GM21515 (cell line): ENCODE data around the gene BOLL.
"Not testable (repeated sequence)": the region's sequence is repeated elsewhere in the genome, so short reads cannot be mapped to it uniquely, and the experiment has no call there.

Experiments
- ATAC-seq: cut with Tn5 transposase; IDR thresholded peaks from one replicate; pipeline ENCODE4 v1.9.1; 2021; ENCODE audit not compliant: unreplicated experiment

Gene BOLL

GRCh38 chr2:197798187-197798586 lies 13.1 kb upstream of the BOLL start:
- no peak for ATAC-seq

- ATAC-seq: no peak
Observed at GRCh38 chr2:197795277-197795676, 10.2 kb upstream of the BOLL start.

DNA sequence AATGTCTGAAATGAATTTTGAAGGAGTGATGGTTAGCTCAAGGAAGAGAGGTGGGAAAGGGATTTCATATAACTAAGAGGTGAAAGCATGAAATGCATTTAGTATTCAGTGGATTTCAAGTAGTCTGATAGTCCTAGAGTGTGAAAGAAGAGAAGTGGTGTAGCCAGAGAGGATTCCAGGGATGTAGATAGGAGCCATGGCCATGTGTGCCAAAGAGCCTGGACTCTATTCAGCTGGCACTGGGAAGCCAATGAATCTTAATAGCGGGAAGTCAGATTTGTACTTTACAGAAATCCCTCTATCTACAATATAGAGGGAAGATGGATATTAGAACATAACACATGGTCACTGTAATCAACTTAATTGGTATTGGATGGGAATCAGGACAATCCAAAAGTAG lies 8.3 kb upstream of the BOLL start:
- no peak for ATAC-seq

DNA sequence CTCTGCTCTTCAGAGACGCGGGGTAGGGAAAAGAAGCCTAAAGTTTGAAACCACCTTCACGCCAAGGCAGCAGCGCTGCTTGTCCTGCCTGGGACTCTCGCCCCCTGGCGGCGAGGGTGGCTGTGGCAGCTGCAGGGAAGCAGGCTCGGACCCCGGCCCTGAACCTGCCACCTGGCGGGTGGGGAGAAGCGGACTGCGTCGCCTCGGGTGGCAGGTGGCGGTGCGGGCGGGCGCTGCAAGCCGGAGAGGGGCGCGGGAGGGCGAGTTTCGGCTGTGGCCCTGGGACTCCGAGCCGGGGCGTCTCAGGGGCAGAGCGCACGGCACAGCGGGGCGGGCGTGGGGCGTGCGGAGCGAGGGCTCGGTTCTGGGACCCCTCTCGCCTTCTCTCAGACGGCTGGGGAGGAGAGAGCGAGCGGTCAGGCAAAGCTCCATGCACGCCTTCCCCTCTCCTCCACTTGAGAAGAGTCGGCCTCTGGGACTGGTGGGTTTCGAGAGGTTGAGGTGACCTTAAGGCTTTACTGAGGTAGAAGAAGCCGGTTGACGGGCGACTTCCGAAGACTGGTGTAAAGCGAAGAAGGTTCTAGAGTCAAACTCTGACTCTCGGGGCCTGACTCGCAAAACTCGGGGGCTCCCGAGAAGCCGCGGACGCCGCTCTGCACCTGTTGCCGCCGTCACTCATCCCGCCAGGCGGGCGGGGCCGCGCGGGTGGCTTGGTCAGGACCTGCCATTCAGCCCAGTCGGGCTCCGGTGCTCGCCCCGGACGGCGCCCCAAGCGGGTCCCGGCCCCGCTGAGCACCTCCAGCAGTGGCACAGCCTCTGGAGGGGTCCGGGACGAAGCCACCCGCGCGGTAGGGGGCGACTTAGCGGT lies 1.1 kb upstream of the BOLL start:
- no peak for ATAC-seq

DNA sequence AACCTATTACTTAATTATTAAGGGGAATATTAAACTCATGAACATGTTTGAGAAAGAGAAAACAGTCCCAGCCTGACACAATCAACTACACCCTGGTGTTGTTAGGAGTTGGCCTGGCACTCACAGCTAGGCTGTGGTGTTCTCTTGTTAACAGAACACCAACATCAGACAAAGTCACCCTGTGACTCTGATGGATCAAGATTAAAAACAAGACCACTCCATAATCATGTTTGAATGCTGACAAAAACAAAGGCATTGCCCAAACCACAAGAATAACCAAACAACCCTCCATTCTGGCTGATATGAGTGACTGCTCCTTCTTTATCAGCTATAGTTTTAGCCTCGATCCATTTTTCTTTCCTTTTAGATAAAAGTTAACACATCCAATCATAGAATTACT lies 3.0 kb downstream of the BOLL start:
- no peak for ATAC-seq

- ATAC-seq: no peak
Observed at GRCh38 chr2:197779261-197779660, 5.9 kb downstream of the BOLL start.

DNA sequence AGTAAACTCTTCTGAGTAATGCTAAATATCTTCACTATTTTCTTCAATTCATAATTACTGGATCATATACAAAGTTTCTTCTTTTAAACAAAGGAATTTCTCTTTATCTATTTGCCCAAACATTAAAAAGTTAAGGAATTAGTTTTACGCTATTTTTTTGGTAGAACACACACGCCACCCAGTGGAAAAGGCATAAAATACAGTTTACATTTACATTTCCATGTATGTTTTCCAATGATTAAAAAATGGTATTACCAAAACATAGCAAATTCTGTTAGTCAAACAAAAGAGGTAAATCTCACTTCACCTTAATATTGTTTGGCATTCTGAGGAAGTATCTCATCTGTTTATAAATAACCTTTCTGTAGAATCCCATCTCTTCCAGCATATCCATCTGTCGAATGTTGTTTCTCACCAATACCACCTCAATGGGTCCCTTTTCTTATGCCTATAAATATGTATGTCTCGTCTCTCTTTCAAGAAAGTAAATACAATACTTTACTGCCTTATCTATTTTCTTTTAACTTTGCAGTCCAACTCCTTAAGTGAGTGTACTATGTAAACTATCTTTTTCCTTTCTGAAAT lies 7.2 kb downstream of the BOLL start:
- no peak for ATAC-seq

GRCh38 chr2:197760293-197760657 lies 24.8 kb downstream of the BOLL start:
- no peak for ATAC-seq

DNA sequence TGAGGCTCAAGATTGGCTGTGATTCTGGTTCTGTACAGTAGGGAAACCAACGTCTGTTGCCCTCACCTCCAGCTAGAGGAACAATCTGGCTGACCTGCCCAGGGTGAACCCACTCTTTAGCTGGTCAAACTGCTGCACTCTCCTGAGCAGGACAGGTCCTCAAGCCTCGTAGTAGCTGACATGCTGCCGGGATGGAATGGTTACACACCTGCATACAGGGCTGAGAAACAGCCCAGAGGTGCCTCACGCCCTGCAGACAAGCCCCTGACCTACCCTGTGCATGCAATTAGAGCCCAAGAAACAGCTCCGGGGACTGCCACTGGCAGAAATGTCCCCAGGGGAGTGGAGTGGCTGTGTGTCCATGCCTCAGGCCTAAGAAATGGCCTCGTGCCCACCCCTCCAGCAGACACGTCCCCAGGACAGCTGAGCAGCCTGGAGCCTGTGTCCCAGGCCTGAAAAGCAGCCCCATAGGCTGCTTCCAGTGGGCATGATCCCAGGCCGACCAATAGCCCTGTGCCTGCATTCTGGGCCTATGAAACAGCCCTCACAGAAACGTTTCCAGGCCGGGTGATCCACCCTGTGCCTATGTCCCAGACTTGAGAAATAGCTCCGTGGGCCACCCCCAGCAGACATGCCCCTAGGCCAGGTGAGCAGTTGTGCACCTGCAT lies 25.4 kb downstream of the BOLL start:
- no peak for ATAC-seq

GRCh38 chr2:197759013-197759412 lies 26.1 kb downstream of the BOLL start:
- no peak for ATAC-seq

DNA sequence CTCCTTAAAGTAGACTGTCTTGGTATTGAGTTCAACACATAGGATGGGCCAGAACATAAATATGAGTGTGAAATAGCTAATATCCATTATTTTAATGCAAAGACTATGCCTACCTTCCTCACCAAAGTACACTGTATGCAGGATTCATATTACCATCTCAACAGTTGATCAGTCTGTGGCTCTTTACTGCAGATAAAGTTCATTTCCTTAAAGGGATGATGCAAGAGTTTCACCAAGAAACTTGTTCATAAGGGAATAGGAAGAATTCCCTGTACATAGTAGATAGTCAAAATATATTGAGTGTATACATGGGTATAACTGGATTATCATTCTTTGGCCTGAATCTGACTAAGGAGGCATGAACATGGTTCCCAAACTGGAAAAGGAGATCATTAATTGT lies 44.9 kb downstream of the BOLL start:
- ATAC-seq: no peak

DNA sequence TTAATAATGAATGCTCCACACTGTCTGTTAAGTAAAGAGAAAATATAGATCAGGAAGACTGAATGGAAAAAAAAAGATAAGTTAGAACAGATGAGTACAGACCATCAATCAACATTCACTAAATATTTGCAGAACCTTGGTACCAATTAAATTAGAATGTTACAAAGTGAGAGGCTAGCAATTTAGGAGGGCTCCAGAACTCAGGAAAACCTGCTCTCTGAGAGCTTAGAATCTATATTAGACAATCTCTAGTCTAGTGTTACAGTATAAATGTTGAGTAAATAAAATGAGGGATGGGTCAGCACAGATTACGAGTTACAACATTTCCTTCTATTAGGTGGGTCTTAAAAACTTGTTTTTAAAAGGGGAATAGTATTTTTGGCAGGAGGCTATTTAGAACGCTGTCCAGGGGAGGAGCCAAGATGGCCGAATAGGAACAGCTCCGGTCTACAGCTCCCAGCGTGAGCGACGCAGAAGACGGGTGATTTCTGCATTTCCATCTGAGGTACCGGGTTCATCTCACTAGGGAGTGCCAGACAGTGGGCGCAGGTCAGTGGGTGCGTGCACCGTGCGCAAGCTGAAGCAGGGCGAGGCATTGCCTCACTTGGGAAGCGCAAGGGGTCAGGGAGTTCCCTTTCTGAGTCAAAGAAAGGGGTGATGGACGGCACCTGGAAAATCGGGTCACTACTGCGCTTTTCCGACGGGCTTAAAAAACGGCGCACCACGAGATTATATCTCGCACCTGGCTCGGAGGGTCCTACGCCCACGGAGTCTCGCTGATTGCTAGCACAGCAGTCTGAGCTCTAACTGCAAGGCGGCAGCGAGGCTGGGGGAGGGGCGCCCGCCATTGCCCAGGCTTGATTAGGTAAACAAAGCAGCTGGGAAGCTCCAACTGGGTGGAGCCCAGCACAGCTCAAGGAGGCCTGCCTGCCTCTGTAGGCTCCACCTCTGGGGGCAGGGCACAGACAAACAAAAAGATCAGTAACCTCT lies 56.3 kb downstream of the BOLL start:
- ATAC-seq: not testable (repeated sequence)

DNA sequence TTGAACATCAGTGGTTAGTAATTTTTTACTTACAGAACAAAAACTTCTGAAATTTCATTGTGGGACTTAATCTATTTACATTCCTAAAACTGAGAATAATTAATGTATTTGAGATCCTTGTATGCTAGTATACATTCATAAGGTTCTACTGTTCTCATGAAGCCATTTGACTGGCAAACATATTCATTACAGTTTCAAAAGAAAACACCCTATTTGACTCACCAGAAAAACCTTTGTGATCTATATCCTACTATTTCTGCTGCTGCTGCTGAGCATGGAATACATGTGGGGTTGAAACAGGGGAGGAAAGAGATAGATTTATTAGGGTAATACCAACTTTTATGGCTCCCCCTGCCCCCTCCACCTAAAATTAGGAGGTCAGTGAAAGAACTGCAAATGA lies 58.1 kb downstream of the BOLL start:
- ATAC-seq: no peak

DNA sequence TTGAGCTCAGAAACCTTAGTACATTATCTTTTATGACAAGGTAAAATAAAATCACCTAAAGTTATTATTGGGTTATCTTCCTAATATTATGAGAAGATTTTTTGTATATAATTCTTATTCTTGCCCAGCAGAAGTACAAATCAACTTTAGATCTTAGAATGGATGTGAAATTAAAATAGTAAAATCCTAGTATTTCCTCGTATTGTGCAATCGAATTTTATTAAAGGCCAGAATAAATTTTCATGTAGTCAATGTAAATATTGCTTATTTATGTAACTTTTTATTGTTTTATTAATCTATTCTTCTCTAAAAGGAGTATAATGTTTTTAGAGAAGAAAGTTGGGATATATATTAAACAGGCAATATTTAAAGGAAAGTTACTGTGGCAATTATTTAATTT lies 67.3 kb downstream of the BOLL start:
- ATAC-seq: no peak

DNA sequence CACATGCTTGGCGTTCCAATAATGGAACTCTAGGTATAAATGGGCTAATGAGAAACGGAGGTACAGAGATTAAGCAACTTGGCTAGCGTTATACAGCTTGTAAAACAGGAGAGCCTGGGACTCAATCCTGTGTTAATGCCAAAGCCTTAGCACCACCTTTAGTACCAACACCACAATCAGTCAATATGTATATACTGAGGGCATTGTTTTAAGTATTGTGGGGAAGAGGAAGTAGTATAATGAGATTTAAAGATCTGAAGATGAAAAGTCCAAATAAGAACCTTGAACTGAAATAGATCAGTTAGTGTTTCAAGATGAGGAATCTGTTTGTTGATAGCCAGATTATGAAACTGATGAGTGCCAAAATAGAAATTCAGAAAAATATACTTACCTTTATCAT lies 71.8 kb downstream of the BOLL start:
- no peak for ATAC-seq

GRCh38 chr2:197711578-197711977 lies 73.5 kb downstream of the BOLL start:
- ATAC-seq: no peak

DNA sequence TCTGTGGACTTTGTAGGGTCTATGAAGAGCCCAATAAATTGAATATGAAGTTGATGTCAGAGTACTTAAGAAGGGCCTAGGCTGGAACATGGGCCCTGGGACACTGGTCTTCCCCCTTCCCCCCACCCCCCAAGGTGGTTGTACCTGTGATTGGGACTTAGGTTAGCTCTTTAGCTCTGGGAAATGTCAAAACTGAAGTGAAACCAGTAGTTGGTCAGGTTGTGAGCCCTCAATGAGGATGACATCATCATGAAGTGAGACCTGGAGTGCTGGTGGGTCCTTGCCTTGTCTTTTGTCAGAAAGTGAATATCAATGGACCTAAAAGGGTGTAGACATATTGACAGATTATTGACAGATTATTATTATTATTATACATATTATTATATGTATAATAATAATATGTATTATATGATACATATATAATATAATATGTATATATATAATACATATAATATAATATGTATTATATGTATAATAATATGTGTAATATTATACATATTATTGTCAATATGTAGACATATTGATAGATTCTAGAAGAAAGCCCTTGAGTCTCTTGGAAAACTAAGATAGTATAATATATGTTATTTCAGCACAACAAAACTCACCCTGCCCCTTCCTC lies 74.6 kb downstream of the BOLL start:
- peak; percentile 74 for ATAC-seq

DNA sequence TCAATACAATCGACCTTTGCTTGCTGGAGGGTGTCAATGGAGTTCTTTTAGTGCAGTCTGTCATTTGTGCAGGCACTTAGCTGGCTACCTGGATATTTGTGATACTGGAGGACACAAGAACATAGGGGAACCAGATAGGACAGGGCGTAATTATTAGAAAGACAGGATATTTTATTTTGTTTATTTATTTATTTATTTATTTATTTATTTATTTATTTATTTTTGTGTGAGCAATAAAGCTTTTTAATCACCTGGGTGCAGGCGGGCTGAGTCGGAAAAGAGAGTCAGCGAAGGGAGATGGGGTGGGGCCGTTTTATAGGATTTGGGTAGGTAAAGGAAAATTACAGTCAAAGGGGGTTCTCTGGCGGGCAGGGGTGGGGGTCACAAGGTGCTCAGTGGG lies 76.0 kb downstream of the BOLL start:
- ATAC-seq: not testable (repeated sequence)

DNA sequence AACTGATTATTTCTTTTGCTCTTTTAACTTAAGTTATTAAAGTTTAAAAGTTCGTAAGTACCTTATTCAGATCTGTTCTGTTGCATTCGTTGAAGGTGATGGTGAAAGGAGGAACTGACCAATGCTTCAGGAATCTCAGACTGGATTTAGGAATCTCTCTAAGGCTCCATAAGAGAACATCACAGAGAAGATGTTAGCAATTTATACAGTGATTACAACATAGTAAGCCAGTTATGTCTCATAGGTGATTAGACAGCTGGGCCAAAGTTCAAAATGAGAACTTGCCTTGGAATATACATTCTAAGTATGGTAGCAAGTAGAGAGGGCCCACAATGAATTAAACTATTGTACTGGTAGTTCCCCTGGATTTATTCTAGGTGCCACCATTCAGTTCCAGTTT lies 76.8 kb downstream of the BOLL start:
- ATAC-seq: no peak

DNA sequence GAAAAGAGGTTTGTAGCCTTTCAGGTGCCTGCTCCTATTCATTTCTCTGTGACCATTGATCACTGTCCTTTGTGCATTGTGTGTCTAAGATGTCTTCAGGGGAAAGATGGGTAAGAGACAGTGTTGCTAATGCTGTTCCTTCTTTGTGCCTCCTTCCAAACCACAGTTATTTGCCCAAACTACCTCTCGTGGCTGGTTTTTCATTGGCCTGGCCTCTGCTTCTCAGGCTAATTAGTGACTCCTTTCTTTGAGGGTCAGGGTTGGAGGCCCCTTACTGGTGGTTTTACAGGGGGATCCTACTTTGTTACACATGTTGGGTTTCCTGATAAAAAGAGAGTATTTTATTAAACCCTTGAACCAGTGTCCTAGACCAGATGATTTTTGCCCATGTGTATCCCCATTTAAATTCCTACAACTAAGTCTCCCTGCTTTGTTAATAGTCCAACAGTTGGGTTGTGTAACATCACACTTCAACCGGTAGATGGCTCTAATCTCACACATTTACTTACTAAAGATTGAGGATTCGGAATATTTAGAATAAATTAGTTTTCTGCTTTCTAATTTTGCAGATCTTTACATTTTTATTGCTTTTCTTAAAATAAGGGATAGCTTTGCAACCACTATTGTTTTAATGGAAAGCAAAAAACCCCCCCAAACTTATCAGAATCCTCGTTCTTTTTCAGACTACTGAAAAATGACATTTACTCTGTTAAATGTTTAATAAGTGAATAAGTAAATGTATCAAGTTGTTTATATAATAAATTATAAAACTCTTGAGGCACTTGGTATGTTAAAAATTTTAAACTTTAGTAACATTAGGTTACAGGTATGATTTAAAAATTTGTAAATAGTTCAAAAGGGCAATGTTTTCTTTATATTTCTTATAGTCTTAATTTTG lies 77.6 kb downstream of the BOLL start:
- no peak for ATAC-seq
